Testis (tissue), 3 donors: Measurements from ENCODE around the gene WDR38. TPM values are rescaled to one million over a fixed set of nuclear protein-coding genes. Genes with fewer than 3 reads are reported as not detected.

Experiments
- DNase-seq: peaks from one replicate; pipeline ENCODE4 v3.0.0-alpha.2; 2019
- H3K27ac ChIP-seq, 2 donors: fragments of 200-600 bp; sonication (generic); one replicate each; pipeline ENCODE4 v1.5.1; 2019
- H3K27me3 ChIP-seq: fragments of 200-600 bp; sonication (generic); one replicate; pipeline ENCODE4 v1.5.1; 2019
- H3K36me3 ChIP-seq: fragments of 200-600 bp; sonication (generic); one replicate; pipeline ENCODE4 v1.5.1; 2017; ENCODE audit warnings: low read depth; ENCODE audit errors: missing control alignments
- H3K4me1 ChIP-seq: fragments of 200-600 bp; sonication (generic); one replicate; pipeline ENCODE4 v1.5.1; 2019
- H3K4me3 ChIP-seq, 2 donors: fragments of 200-600 bp; sonication (generic); one replicate each; pipeline ENCODE4 v1.5.1; 2017 to 2019
- H3K9me3 ChIP-seq: fragments of 200-600 bp; sonication (generic); one replicate; pipeline ENCODE4 v1.5.1; 2017
- CTCF ChIP-seq, 3 experiments: fragments of 450-650 bp in 2 of 3; fragments of 200-600 bp in 1 of 3; sonication (generic) in 1 of 3; IDR thresholded peaks; one replicate each; pipeline ENCODE4 v1.5.1; 2016 to 2019; ENCODE audit warnings: antibody characterized with exemption in 3 of 3, mild to moderate bottlenecking in 2 of 3, moderate library complexity in 1 of 3
- POLR2A ChIP-seq: fragments of 450-650 bp; IDR thresholded peaks from one replicate; pipeline ENCODE4 v1.6.1; 2017; ENCODE audit warnings: antibody characterized with exemption, mild to moderate bottlenecking, moderate library complexity
- WGBS, 2 donors: methylation state at CpG; one replicate each; pipeline ENCODE4 v1.1.5; 2018; 5-methylcytosine and 5-hydroxymethylcytosine counted together
- intact Hi-C: fragments of 100-400 bp; cut with DNase I; formaldehyde crosslinking; loops from one replicate; pipeline ENCODE4 v1.15.1; 2023; ENCODE audit warnings: low total_unique reads
- polyA plus RNA-seq: library from polyadenylated mRNA; stranded (reverse); fragments of 350-450 nt; fragmentation: Illumina TruSeq; extraction: RNeasy Lipid Tissue Mini Kit (QIAGEN cat#74804); gene quantifications from one replicate; pipeline ENCODE4 v1.2.3, GENCODE V29; 2014; ENCODE audit warnings: low read depth, low replicate concordance; ENCODE audit not compliant: insufficient read depth
- total RNA-seq, 2 donors: library from RNA; depleted of rRNA; stranded (reverse); fragments of >200 nt; gene quantifications; one replicate each; pipeline ENCODE4 v1.2.3, GENCODE V29; 2016

Gene WDR38
- total and polyA plus RNA-seq, 3 donors from 2014 or later: 3.2 to 11.8 (median 7.6) TPM

- H3K27ac ChIP-seq: no peak overlapping the region
- intact Hi-C loops: no loop called here
- H3K27me3 ChIP-seq: no peaks in the 10 kb centered on the region
- no peaks in the 10 kb centered on the region for H3K36me3 ChIP-seq
- no peak overlapping the region for H3K4me3 ChIP-seq
- no peaks in the 10 kb centered on the region for H3K9me3 ChIP-seq
- 92 to 94% methylated on average over 7 of the region's 7 CpGs for WGBS, 2 donors
- no peaks in the 10 kb centered on the region for H3K4me1 ChIP-seq
- TF ChIP-seq CTCF (IDR thresholded peaks at IDR 0.05) (no peak), POLR2A (no peak)
- no peak for DNase-seq
Observed at GRCh38 chr9:124890179-124890578, 36.9 kb downstream of the WDR38 start.

- TF ChIP-seq POLR2A (no peak), CTCF (IDR thresholded peaks at IDR 0.05) (no peak)
- no peak overlapping the region for H3K4me3 ChIP-seq
- H3K9me3 ChIP-seq: no peaks in the 10 kb centered on the region
- no peak overlapping the region for H3K27ac ChIP-seq
- no peaks in the 10 kb centered on the region for H3K27me3 ChIP-seq
- no peak for DNase-seq
- intact Hi-C loops: no loop called here
- no peaks in the 10 kb centered on the region for H3K36me3 ChIP-seq
- WGBS, 2 donors: 86% methylated on average over 8 to 9 of the region's 9 CpGs
- no peaks in the 10 kb centered on the region for H3K4me1 ChIP-seq
Observed at GRCh38 chr9:124894035-124894740, 40.9 kb downstream of the WDR38 start.

GRCh38 chr9:124894741-124895170 is 41.5 kb downstream of the WDR38 start:
- no peak for DNase-seq
- no peak overlapping the region for H3K27ac ChIP-seq
- no peaks in the 10 kb centered on the region for H3K36me3 ChIP-seq
- no peaks in the 10 kb centered on the region for H3K4me1 ChIP-seq
- H3K27me3 ChIP-seq: no peaks in the 10 kb centered on the region
- no peak for TF ChIP-seq POLR2A
- H3K4me3 ChIP-seq: no peak overlapping the region
- intact Hi-C loops: no loop called here
- H3K9me3 ChIP-seq: no peaks in the 10 kb centered on the region

GRCh38 chr9:124897570-124898460 is 44.6 kb downstream of the WDR38 start:
- DNase-seq: no peak
- Histone ChIP-seq H3K4me3 (no peak overlapping the region), H3K36me3 (no peaks in the 10 kb centered on the region), H3K27ac (no peak overlapping the region), H3K4me1 (no peaks in the 10 kb centered on the region), H3K9me3 (no peaks in the 10 kb centered on the region), H3K27me3 (no peaks in the 10 kb centered on the region)
- TF ChIP-seq POLR2A (no peak), CTCF (IDR thresholded peaks at IDR 0.05) (no peak)
- intact Hi-C loops: no loop called here
- WGBS, 2 donors: 80 to 87% methylated on average over 6 of the region's 6 CpGs

- no peak for DNase-seq
- 90 to 94% methylated on average over 9 of the region's 9 CpGs for WGBS, 2 donors
- Histone ChIP-seq H3K27ac (no peak overlapping the region), H3K9me3 (no peaks in the 10 kb centered on the region), H3K36me3 (no peaks in the 10 kb centered on the region), H3K4me3 (no peak overlapping the region), H3K4me1 (no peaks in the 10 kb centered on the region), H3K27me3 (no peaks in the 10 kb centered on the region)
- intact Hi-C loops: no loop called here
- TF ChIP-seq POLR2A (no peak), CTCF (IDR thresholded peaks at IDR 0.05) (no peak)
Observed at GRCh38 chr9:124899845-124900244, 46.6 kb downstream of the WDR38 start.
